ENCODE data around the gene MAN1A2.

The MAN1A2 gene

GRCh38 chr1:117568999-117569398 is 201.8 kb downstream of the MAN1A2 start:
- H3K27ac ChIP-seq (ENCODE audit: low read depth, low read length) = no peak overlapping the region
- no peaks in the 10 kb centered on the region for H3K4me1 ChIP-seq (ENCODE audit: control insufficient read depth, insufficient read depth, low read length)
- H3K9ac ChIP-seq (ENCODE audit: low read length) = no peak overlapping the region
- no peaks in the 10 kb centered on the region for H3K36me3 ChIP-seq (ENCODE audit: control insufficient read depth, insufficient read depth, low read length)
- no peaks in the 10 kb centered on the region for H3K27me3 ChIP-seq (ENCODE audit: control insufficient read depth, insufficient read depth, low read length)
- H3K4me3 ChIP-seq (ENCODE audit: low read length) = no peak overlapping the region

DNA sequence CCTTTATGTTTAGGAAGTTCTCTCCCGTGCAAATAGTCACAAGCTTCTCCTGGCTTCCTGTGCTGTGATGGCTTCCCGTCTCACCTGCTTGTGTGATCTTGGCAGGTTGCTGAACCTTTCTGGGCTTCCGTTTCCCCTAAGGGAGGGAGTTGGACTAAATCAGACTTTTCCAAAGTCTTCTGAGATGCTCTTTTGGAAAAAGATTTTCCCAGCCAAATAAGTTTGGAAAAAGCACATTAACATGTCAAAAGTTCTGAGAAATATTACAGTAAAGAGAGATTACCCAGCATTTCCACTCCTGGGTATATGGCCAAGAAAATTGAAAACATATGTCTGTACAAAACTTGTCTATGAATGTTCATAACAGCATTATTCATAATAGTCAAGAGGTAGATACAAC is 202.6 kb downstream of the MAN1A2 start:
- Histone ChIP-seq H3K4me1 (ENCODE audit: control insufficient read depth, insufficient read depth, low read length) (no peaks in the 10 kb centered on the region), H3K4me3 (ENCODE audit: low read length) (no peak overlapping the region), H3K36me3 (ENCODE audit: control insufficient read depth, insufficient read depth, low read length) (no peaks in the 10 kb centered on the region), H3K27me3 (ENCODE audit: control insufficient read depth, insufficient read depth, low read length) (no peaks in the 10 kb centered on the region), H3K9ac (ENCODE audit: low read length) (no peak overlapping the region), H3K27ac (ENCODE audit: low read depth, low read length) (no peak overlapping the region)

DNA sequence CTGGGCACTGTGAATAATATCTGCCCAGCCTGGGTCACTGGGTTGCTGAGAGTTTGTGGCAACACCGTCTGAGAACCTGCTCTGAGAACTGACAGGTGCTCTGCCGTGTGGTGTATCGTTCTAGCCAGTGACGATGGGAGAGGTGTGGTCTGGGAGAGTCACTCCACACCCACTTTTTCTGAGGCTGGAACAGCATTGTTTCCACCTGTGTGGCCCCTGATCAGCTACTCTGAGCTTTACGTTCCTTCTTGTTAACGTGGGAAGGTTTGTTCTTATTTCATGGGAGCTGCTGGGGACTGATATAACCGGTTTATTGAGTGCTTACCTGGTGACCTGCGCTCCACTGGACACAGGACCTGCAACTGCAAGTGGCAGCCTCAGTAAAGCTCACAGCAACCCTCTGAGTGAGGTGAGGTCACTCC is 203.8 kb downstream of the MAN1A2 start:
- no peak overlapping the region for H3K27ac ChIP-seq (ENCODE audit: low read depth, low read length)
- no peak overlapping the region for H3K9ac ChIP-seq (ENCODE audit: low read length)
- no peaks in the 10 kb centered on the region for H3K4me1 ChIP-seq (ENCODE audit: control insufficient read depth, insufficient read depth, low read length)
- H3K36me3 ChIP-seq (ENCODE audit: control insufficient read depth, insufficient read depth, low read length) = no peaks in the 10 kb centered on the region
- no peak overlapping the region for H3K4me3 ChIP-seq (ENCODE audit: low read length)
- no peaks in the 10 kb centered on the region for H3K27me3 ChIP-seq (ENCODE audit: control insufficient read depth, insufficient read depth, low read length)

DNA sequence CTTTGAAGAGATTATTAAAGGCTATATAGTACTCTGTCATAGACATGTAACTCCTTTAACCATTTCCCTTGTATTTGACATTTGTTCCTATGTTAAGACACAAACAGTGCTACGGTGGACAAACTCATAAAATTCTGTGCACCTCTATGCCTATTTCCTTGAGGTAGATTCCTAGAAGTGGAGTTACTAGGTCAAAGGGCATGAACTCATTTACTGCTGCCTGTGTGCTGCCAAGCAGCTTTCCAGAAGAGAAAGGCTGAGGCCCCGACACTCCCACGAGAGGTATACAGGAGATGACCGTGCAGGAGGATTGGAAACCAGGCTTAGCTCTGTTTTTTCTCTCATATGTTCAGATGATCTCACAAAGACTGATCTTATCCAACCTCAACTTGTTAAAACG is 204.2 kb downstream of the MAN1A2 start:
- Histone ChIP-seq H3K27me3 (ENCODE audit: control insufficient read depth, insufficient read depth, low read length) (no peaks in the 10 kb centered on the region), H3K36me3 (ENCODE audit: control insufficient read depth, insufficient read depth, low read length) (no peaks in the 10 kb centered on the region), H3K9ac (ENCODE audit: low read length) (no peak overlapping the region), H3K4me3 (ENCODE audit: low read length) (no peak overlapping the region), H3K4me1 (ENCODE audit: control insufficient read depth, insufficient read depth, low read length) (no peaks in the 10 kb centered on the region), H3K27ac (ENCODE audit: low read depth, low read length) (no peak overlapping the region)

DNA sequence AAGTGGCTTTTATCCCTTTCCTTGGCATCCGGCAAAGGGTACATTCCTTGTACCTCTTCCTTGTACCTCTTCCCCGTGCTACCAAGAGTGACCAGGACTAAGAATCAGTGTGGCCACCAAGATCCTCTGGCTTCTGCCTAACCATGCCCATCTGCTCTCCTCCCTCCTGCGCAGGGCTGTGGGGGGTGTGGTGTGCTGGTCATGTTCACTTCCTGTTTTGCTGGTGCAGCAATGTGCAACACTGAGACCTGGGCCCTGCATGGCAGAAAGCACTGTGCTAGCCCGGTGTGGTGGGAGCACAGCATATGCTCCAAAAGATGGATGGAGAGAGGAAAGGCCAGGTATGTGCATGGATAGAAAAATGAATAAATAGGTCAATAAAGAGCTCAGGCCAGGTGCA is 205.3 kb downstream of the MAN1A2 start:
- no peak overlapping the region for H3K9ac ChIP-seq (ENCODE audit: low read length)
- H3K27me3 ChIP-seq (ENCODE audit: control insufficient read depth, insufficient read depth, low read length) = no peaks in the 10 kb centered on the region
- no peak overlapping the region for H3K27ac ChIP-seq (ENCODE audit: low read depth, low read length)
- no peaks in the 10 kb centered on the region for H3K36me3 ChIP-seq (ENCODE audit: control insufficient read depth, insufficient read depth, low read length)
- H3K4me1 ChIP-seq (ENCODE audit: control insufficient read depth, insufficient read depth, low read length) = no peaks in the 10 kb centered on the region
- no peak overlapping the region for H3K4me3 ChIP-seq (ENCODE audit: low read length)

GRCh38 chr1:117573386-117574023 is 206.3 kb downstream of the MAN1A2 start:
- Histone ChIP-seq H3K9ac (ENCODE audit: low read length) (no peak overlapping the region), H3K4me3 (ENCODE audit: low read length) (no peak overlapping the region), H3K27me3 (ENCODE audit: control insufficient read depth, insufficient read depth, low read length) (no peaks in the 10 kb centered on the region), H3K27ac (ENCODE audit: low read depth, low read length) (no peak overlapping the region), H3K4me1 (ENCODE audit: control insufficient read depth, insufficient read depth, low read length) (no peaks in the 10 kb centered on the region), H3K36me3 (ENCODE audit: control insufficient read depth, insufficient read depth, low read length) (no peaks in the 10 kb centered on the region)

- no peaks in the 10 kb centered on the region for H3K4me1 ChIP-seq (ENCODE audit: control insufficient read depth, insufficient read depth, low read length)
Measured at GRCh38 chr1:117574161-117574835, 207.0 kb downstream of the MAN1A2 start.

DNA sequence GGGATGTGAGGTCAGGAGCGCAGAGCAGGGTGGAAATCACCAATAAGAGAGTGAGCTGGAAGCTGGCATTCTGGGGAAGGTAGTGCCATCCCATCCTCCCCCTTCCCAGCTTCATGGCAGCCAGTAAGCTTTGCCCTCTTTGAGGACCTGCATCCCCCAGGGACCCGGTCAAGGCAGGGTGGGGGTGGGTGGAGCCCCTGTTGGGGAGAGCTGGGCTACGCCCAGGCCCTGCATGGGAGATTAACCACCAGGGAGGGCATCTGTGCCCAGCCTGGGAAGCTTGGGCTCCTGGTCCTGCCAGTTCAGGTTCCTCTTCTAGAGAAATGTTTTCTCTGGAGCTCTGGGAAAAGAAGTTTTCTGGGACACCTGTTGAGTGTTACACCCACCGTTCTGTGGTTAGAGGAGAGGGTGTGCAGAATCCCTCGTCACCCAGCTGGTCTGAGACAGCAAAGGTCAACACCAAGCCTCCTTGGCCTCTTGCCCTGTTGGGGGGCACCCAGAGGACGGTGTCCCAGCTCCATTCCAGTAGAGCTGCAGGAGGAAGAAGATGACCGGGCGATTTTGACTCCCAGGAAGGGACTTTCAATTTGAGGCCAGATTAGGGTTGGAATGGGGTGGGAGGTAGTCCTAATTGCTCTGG is 208.5 kb downstream of the MAN1A2 start:
- Histone ChIP-seq H3K36me3 (ENCODE audit: control insufficient read depth, insufficient read depth, low read length) (no peaks in the 10 kb centered on the region), H3K9ac (ENCODE audit: low read length) (no peak overlapping the region), H3K27me3 (ENCODE audit: control insufficient read depth, insufficient read depth, low read length) (no peaks in the 10 kb centered on the region), H3K4me3 (ENCODE audit: low read length) (no peak overlapping the region), H3K4me1 (ENCODE audit: control insufficient read depth, insufficient read depth, low read length) (no peaks in the 10 kb centered on the region), H3K27ac (ENCODE audit: low read depth, low read length) (no peak overlapping the region)

More at GRCh38 chr1:117574161-117574835, 207.0 kb downstream of the MAN1A2 start:
- H3K4me3 ChIP-seq (ENCODE audit: low read length) = no peak overlapping the region
- H3K27ac ChIP-seq (ENCODE audit: low read depth, low read length) = no peak overlapping the region
- no peak overlapping the region for H3K9ac ChIP-seq (ENCODE audit: low read length)
- H3K27me3 ChIP-seq (ENCODE audit: control insufficient read depth, insufficient read depth, low read length) = no peaks in the 10 kb centered on the region
- H3K36me3 ChIP-seq (ENCODE audit: control insufficient read depth, insufficient read depth, low read length) = no peaks in the 10 kb centered on the region

GRCh38 chr1:117576236-117576635 is 209.0 kb downstream of the MAN1A2 start:
- no peaks in the 10 kb centered on the region for H3K27me3 ChIP-seq (ENCODE audit: control insufficient read depth, insufficient read depth, low read length)
- no peaks in the 10 kb centered on the region for H3K36me3 ChIP-seq (ENCODE audit: control insufficient read depth, insufficient read depth, low read length)
- H3K4me1 ChIP-seq (ENCODE audit: control insufficient read depth, insufficient read depth, low read length) = no peaks in the 10 kb centered on the region
- H3K9ac ChIP-seq (ENCODE audit: low read length) = no peak overlapping the region
- H3K4me3 ChIP-seq (ENCODE audit: low read length) = no peak overlapping the region
- H3K27ac ChIP-seq (ENCODE audit: low read depth, low read length) = no peak overlapping the region

DNA sequence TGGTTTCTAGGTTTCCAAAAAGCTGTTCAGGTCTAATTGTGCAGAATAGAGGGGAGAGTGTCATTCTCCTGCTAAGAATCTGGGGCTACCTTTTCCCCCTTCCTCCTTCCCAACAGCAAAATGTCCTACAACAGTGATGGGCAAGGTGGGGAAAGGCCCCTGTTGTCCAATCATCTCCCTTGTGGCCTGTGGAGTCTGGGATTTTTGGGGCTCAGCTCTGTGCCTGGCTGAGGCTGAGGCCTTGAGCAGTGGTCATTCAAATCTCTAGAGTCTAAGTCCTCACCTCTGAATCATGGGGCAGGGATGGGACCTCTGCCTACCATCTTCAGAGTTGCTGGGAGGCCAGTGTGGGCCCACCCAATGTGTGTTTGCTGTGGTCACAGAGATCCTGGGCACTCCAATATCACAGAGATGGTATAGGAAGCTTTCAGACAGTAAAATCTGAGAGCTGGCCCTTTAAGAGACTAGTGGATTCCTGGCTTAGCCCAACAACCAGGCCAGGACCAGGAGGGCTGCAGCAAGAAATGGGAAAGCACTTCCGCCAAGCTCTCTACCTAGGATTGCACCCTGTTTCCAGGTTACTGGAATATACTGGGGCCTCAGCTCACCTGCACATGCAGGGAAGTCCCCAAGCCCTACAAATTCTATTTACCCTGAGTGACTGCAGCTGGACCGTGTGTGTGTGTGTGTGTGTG is 210.1 kb downstream of the MAN1A2 start:
- no peaks in the 10 kb centered on the region for H3K4me1 ChIP-seq (ENCODE audit: control insufficient read depth, insufficient read depth, low read length)
- no peaks in the 10 kb centered on the region for H3K36me3 ChIP-seq (ENCODE audit: control insufficient read depth, insufficient read depth, low read length)
- no peak overlapping the region for H3K27ac ChIP-seq (ENCODE audit: low read depth, low read length)
- H3K27me3 ChIP-seq (ENCODE audit: control insufficient read depth, insufficient read depth, low read length) = no peaks in the 10 kb centered on the region
- H3K4me3 ChIP-seq (ENCODE audit: low read length) = no peak overlapping the region
- no peak overlapping the region for H3K9ac ChIP-seq (ENCODE audit: low read length)

DNA sequence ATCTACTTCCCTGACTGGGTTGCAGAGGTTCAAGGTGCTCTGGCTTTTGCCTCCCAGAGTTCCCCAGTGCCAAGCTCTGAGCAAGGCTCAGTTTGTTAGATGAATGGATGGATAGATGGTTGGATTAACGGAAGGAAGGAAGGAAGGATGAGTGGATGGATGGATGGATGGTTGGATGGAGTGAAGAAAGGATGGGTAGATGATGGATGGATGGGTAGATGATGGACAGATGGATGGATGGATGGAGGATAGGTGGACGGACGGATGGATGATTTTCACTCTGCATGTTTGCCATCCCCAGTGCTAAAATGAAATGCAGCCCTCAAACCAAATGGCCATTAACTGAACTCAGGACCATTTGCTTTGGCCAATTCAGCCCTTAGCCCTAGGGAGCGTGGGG is 211.2 kb downstream of the MAN1A2 start:
- no peaks in the 10 kb centered on the region for H3K27me3 ChIP-seq (ENCODE audit: control insufficient read depth, insufficient read depth, low read length)
- no peaks in the 10 kb centered on the region for H3K36me3 ChIP-seq (ENCODE audit: control insufficient read depth, insufficient read depth, low read length)
- no peak overlapping the region for H3K4me3 ChIP-seq (ENCODE audit: low read length)
- no peak overlapping the region for H3K9ac ChIP-seq (ENCODE audit: low read length)
- no peaks in the 10 kb centered on the region for H3K4me1 ChIP-seq (ENCODE audit: control insufficient read depth, insufficient read depth, low read length)
- no peak overlapping the region for H3K27ac ChIP-seq (ENCODE audit: low read depth, low read length)
